GM18861 (cell line): ENCODE results near the gene RBM8A.

Source experiments
- ATAC-seq: cut with Tn5 transposase; IDR thresholded peaks from one replicate; pipeline ENCODE4 v1.9.1; 2021; ENCODE audit not compliant: unreplicated experiment

RBM8A gene

GRCh38 chr1:145884675-145885074, 42.6 kb downstream of the RBM8A start:
- ATAC-seq, result no peak

GRCh38 chr1:145879775-145880174, 47.5 kb downstream of the RBM8A start:
- ATAC-seq, result no peak

- no peak for ATAC-seq
Measured at GRCh38 chr1:145878724-145879123, 48.6 kb downstream of the RBM8A start.

- ATAC-seq, result no peak
Measured at GRCh38 chr1:145877923-145878486, 49.3 kb downstream of the RBM8A start.

GRCh38 chr1:145874646-145875045, 52.6 kb downstream of the RBM8A start:
- ATAC-seq, result no peak

GRCh38 chr1:145871994-145872924, 55.0 kb downstream of the RBM8A start:
- ATAC-seq, result no peak
